ENCODE measurements around the gene USP3. TPM values are rescaled to one million over a fixed set of nuclear protein-coding genes. Genes with fewer than 3 reads are reported as not detected.

Gene USP3
- total RNA-seq, 4 donors from 2014 or later, result 12.1 to 29.4 (median 15.5) TPM

DNA sequence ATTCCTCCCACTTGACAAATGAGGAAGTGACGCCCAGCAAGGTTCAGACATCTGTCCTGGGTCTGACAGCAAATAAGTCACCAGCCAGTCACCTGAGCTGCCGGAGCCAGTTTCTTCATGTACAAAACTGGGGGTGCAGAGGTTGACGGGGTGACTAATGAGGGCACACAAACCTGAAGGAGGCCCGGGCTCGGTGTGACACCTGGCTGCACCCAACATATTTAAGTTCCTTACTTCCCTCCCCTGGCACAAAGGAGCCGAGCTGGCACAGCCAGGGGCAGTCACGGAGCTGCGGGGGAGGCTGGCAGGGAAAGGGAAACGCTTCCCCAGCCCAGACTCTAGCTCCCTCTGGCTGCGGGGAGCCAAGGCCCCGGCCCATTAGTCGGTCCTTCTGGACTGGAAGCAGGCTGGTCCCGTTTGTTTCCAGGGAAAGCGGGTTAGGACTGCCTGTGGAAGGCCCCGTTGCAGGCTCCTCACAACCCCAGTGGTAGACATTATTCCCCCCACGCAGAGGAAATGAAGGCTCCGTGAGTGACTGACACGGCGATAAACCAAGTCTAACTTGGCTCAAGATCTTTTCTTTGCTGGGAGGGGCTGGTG, 95.1 kb downstream of the USP3 start:
- Histone ChIP-seq H3K36me3 (no peaks in the 10 kb centered on the region), H3K4me3 (peak overlapping the region; percentile 57 to 89 (median 77)), H3K27ac (peak overlapping the region; percentile 89 to 96 (median 96)), H3K27me3 (no peaks in the 10 kb centered on the region), H3K4me1 (peaks cover 59 to 63% of the 10 kb centered on the region in 2 donors), H3K9me3 (no peaks in the 10 kb centered on the region)
- ATAC-seq, result peak; percentile 34 to 39
- in situ Hi-C loops (cut with MboI; ENCODE audit: low sequenced_read_pairs in 4 of 4), result loop anchor here in 3 of 4 donors (10.0 to 25.0 kb wide), 3 partner anchors 115 to 312 kb away; partner anchors contain the start of gene APH1B (in 1 of the 3)
- peak; percentile 55 to 76 for DNase-seq
- TF ChIP-seq, protein P1, sequence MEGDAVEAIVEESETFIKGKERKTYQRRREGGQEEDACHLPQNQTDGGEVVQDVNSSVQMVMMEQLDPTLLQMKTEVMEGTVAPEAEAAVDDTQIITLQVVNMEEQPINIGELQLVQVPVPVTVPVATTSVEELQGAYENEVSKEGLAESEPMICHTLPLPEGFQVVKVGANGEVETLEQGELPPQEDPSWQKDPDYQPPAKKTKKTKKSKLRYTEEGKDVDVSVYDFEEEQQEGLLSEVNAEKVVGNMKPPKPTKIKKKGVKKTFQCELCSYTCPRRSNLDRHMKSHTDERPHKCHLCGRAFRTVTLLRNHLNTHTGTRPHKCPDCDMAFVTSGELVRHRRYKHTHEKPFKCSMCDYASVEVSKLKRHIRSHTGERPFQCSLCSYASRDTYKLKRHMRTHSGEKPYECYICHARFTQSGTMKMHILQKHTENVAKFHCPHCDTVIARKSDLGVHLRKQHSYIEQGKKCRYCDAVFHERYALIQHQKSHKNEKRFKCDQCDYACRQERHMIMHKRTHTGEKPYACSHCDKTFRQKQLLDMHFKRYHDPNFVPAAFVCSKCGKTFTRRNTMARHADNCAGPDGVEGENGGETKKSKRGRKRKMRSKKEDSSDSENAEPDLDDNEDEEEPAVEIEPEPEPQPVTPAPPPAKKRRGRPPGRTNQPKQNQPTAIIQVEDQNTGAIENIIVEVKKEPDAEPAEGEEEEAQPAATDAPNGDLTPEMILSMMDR (IDR thresholded peaks at IDR 0.05 in 4 of 5, conservative IDR thresholded peaks at IDR 0.05 in 1 of 5), result peak; percentile 58 to 85 (median 76)
- no peak for TF ChIP-seq POLR2A (IDR thresholded peaks at IDR 0.05)
- intact Hi-C loops (cut with DNase I; ENCODE audit: low total_unique reads), result loop anchor here (1.0 to 10.0 kb wide), 3 partner anchors 112 to 315 kb away; no protein-coding TSS in a partner anchor

DNA sequence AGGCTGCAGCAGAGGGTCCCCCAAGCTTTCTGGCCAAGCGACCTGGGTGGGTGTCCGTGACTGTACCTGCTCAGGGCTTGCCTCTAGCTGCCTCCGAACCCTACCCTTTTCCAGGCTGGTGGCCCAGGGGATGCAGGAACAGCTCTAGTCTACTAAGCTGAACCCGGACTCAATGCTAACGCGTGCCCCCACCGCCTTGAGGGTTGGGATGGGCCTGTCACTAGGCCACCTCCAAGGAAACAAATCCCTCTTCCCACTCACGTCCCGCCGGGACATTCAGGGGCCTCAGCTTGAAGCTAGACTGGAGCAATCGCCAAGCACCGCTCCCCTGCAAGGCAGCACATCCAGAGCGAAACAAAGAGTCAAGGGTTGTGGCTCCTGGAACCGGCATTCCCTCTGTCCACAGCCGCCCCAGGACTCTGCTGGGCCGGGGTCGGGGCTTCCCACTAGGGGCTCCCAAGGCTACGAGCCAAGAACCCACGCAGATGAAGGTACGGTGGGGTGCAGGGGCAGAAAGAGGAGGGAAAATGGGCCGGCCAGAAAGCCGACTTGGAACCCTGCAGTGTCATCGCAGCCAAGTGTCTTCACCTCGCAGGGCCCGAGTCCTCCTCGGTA, 95.7 kb downstream of the USP3 start:
- in situ Hi-C loops (cut with MboI; ENCODE audit: low sequenced_read_pairs in 4 of 4), result loop anchor here in 2 of 4 donors (10.0 to 25.0 kb wide), 2 partner anchors 115 to 462 kb away; no protein-coding TSS in a partner anchor
- intact Hi-C loops (cut with DNase I; ENCODE audit: low total_unique reads), result loop anchor here (1.0 to 5.0 kb wide), 2 partner anchors 96 to 467 kb away; partner anchors contain the start of gene USP3
- H3K4me3 ChIP-seq, result peak overlapping the region; percentile 57 to 89 (median 77)
- ATAC-seq, result peak; percentile 11 to 34
- no peak for TF ChIP-seq POLR2A (IDR thresholded peaks at IDR 0.05)
- TF ChIP-seq, protein P1 (IDR thresholded peaks at IDR 0.05 in 4 of 5, conservative IDR thresholded peaks at IDR 0.05 in 1 of 5), result no peak
- peak overlapping the region; percentile 89 to 96 (median 96) for H3K27ac ChIP-seq
- peak in 1 of 2 donors; percentile 41 for DNase-seq
- no peaks in the 10 kb centered on the region for H3K27me3 ChIP-seq
- H3K4me1 ChIP-seq, result peaks cover 55 to 57% of the 10 kb centered on the region in 2 donors
- H3K36me3 ChIP-seq, result no peaks in the 10 kb centered on the region
- no peaks in the 10 kb centered on the region for H3K9me3 ChIP-seq

DNA sequence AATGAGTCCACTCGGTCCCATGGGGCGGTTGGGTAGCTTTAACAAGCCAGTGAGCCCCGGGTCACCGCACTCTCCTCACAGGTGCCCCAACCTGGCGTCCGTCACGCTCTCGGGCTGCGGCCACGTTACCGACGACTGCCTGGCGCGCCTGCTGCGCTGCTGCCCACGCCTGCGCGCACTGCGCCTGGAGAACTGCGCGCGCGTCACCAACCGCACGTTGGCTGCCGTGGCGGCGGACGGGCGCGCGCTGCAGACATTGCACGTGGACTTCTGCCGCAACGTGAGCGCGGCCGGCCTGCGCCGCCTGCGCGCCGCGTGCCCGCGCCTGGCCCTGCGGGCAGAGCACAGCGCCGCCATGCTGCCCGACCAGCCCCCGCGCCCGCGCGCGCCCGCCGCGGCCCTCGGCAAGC, 96.2 kb downstream of the USP3 start:
- in situ Hi-C loops (cut with MboI; ENCODE audit: low sequenced_read_pairs in 4 of 4), result loop anchor here in 2 of 4 donors (10.0 to 25.0 kb wide), 2 partner anchors 116 to 462 kb away; no protein-coding TSS in a partner anchor
- no peaks in the 10 kb centered on the region for H3K27me3 ChIP-seq
- peak overlapping the region; percentile 74 to 89 (median 84) for H3K4me3 ChIP-seq
- intact Hi-C loops (cut with DNase I; ENCODE audit: low total_unique reads), result loop anchor here (1.0 to 5.0 kb wide), 2 partner anchors 96 to 467 kb away; partner anchors contain the start of gene USP3
- H3K36me3 ChIP-seq, result no peaks in the 10 kb centered on the region
- H3K9me3 ChIP-seq, result no peaks in the 10 kb centered on the region
- H3K4me1 ChIP-seq, result peaks cover 52 to 53% of the 10 kb centered on the region in 2 donors
- H3K27ac ChIP-seq, result peak overlapping the region; percentile 89 to 96 (median 96)
- DNase-seq, result peak; percentile 74 to 87
- ATAC-seq, result peak; percentile 63 to 69
- TF ChIP-seq, protein P1 (IDR thresholded peaks at IDR 0.05 in 4 of 5, conservative IDR thresholded peaks at IDR 0.05 in 1 of 5), result peak in 4 of 5 experiments; percentile 24 to 57 (median 42)
- TF ChIP-seq POLR2A (IDR thresholded peaks at IDR 0.05), result peak; percentile 80 to 82

DNA sequence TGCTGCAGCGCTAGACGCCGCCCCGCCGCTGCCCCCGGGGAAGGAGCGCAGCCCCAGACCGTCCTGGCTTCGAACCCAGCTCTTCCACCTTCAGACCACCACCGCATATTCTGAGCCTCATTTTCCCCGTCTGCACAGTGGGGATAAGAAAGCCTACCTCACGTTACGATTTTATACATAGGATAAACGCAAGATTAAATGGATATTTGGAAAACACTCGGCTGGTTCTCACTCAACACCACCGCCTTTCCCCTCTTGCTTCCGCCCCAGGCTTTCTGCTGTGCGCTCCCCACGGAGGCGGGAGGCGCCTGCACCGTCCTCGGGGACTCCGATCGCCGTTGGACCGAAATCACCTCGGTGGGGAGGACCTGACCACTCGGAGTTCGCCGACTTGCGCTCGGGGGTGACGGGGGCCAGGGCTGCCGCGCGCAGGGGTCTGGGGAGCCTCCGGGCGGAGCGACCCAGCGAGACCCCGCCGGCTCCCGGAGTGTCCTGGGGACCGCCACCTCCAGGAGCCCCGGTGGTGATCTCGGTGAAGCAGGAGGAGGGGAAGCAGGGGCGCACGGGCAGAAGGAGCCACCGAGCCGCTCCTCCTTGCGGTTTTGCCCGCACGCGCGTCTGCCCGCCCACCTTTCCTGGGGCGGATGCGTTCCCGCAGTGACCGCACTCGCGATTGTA, 96.8 kb downstream of the USP3 start:
- peaks cover 47 to 48% of the 10 kb centered on the region in 2 donors for H3K4me1 ChIP-seq
- peak overlapping the region; percentile 73 to 96 (median 88) for H3K27ac ChIP-seq
- no peaks in the 10 kb centered on the region for H3K27me3 ChIP-seq
- in situ Hi-C loops (cut with MboI; ENCODE audit: low sequenced_read_pairs in 4 of 4) (loop anchor here in 2 of 4 donors (10.0 to 25.0 kb wide), 2 partner anchors 116 to 461 kb away; no protein-coding TSS in a partner anchor), intact Hi-C loops (cut with DNase I; ENCODE audit: low total_unique reads) (loop anchor here (5.0 kb wide), 1 partner anchor 466 kb away; no protein-coding TSS in a partner anchor)
- ATAC-seq (peak; percentile 9 to 19), DNase-seq (no peak)
- TF ChIP-seq, protein P1 (IDR thresholded peaks at IDR 0.05 in 4 of 5, conservative IDR thresholded peaks at IDR 0.05 in 1 of 5), result peak in 1 of 5 experiments; percentile 17
- no peak for TF ChIP-seq POLR2A (IDR thresholded peaks at IDR 0.05)
- peak overlapping the region; percentile 74 to 89 (median 84) for H3K4me3 ChIP-seq
- H3K36me3 ChIP-seq, result no peaks in the 10 kb centered on the region
- H3K9me3 ChIP-seq, result no peaks in the 10 kb centered on the region

Data from gastrocnemius medialis (tissue), 4 donors.